ENCODE data around the gene SKIC8. TPM values are rescaled to one million over a fixed set of nuclear protein-coding genes. Genes with fewer than 3 reads are reported as not detected.

Gene SKIC8
- total RNA-seq, 1 donor from 2014 or later = 46.0 TPM

DNA sequence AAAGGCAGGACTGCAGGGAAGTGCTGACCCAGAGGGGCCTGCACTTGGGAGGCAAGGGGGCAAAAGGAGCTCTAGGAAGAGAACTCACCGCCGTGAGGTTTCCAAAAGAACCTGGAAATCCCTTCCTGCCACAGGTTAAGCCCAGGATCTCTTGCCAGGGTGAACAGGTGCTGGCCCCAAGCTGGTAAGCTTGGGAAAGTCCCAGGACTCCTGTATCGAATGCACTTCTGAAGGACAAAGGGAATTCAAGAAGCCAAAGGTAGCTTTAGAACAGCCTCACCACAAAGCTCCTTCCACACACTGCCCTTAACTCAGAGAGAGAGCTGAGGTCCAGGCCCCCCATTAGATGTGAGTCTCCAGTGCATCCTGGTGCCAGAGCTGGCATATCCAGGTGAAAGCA is 11.9 kb upstream of the SKIC8 start:
- POLR2A ChIA-PET = no interaction called here
- H3K4me1 Mint-ChIP-seq = no peaks in the 10 kb centered on the region
- TF ChIP-seq, protein P1, sequence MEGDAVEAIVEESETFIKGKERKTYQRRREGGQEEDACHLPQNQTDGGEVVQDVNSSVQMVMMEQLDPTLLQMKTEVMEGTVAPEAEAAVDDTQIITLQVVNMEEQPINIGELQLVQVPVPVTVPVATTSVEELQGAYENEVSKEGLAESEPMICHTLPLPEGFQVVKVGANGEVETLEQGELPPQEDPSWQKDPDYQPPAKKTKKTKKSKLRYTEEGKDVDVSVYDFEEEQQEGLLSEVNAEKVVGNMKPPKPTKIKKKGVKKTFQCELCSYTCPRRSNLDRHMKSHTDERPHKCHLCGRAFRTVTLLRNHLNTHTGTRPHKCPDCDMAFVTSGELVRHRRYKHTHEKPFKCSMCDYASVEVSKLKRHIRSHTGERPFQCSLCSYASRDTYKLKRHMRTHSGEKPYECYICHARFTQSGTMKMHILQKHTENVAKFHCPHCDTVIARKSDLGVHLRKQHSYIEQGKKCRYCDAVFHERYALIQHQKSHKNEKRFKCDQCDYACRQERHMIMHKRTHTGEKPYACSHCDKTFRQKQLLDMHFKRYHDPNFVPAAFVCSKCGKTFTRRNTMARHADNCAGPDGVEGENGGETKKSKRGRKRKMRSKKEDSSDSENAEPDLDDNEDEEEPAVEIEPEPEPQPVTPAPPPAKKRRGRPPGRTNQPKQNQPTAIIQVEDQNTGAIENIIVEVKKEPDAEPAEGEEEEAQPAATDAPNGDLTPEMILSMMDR (IDR thresholded peaks at IDR 0.05) = no peak
- peaks cover 9% of the 10 kb centered on the region for H3K27me3 Mint-ChIP-seq
- intact Hi-C loops (cut with micrococcal nuclease) = no loop called here
- no peak overlapping the region for H3K27ac Mint-ChIP-seq
- H3K9me3 Mint-ChIP-seq = no peaks in the 10 kb centered on the region
- ATAC-seq (ENCODE audit: low read depth) = no peak
- H3K4me3 Mint-ChIP-seq = no peak overlapping the region
- no peak for DNase-seq
- no peaks in the 10 kb centered on the region for H3K36me3 Mint-ChIP-seq (ENCODE audit: low read depth)
- CTCF ChIA-PET = no interaction called here

DNA sequence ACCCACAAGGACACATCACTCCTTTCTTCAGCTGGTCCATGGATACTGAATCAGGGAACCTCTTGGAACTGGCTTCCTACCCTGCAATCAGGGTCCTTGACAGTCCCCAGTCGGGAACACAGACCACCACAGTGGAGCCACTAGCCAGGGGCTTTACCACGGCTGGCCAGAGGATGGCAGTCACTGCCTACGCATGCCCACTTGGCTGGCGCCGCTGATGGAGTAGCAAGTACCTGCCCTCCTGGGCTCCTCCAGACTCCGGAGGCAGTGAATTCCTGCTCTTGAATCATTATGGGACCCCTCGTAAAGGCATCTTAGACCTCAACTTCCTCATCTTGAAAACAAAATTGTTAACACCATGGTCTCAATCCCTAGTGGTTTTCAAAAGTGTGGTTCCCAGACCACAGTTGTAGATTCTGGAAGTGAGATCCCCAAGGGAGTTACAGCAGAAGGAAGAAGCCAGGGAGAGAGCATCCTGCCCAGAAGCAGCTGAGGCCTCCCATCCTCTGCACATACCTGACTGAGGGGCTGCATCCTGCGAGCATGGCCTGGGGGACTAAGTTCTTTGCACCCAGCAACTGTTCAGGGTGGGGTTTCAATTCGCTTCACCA is 9.1 kb upstream of the SKIC8 start:
- H3K4me3 Mint-ChIP-seq = no peak overlapping the region
- H3K27me3 Mint-ChIP-seq = peaks cover 13% of the 10 kb centered on the region
- POLR2A ChIA-PET = no interaction called here
- DNase-seq (no peak), ATAC-seq (ENCODE audit: low read depth) (peak; percentile 61)
- CTCF ChIA-PET = no interaction called here
- no peaks in the 10 kb centered on the region for H3K36me3 Mint-ChIP-seq (ENCODE audit: low read depth)
- H3K4me1 Mint-ChIP-seq = no peaks in the 10 kb centered on the region
- H3K9me3 Mint-ChIP-seq = no peaks in the 10 kb centered on the region
- no peak overlapping the region for H3K27ac Mint-ChIP-seq
- TF ChIP-seq, protein P1 (IDR thresholded peaks at IDR 0.05) = no peak
- intact Hi-C loops (cut with micrococcal nuclease) = loop anchor here (1.0 to 2.0 kb wide), 2 partner anchors 115 to 442 kb away; no protein-coding TSS in a partner anchor

DNA sequence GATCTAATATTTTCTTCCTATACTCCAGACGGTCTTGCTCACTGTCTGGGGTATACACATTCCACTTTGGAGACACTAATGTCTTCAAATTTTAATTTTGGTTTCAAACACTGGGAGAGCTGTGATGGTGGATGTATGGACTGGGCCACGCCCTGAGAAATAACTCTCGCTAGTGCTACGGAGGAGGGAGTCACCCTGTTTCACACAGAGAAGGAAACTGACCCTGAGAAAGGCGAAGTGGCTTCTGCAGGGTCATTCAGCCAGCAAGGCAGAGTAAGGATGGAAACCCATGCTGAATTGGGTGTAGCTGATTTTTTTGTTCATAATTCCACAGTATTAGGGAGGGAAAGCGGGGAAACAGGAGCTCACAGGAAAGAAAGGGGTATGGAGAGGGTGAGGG is 8.6 kb upstream of the SKIC8 start:
- CTCF ChIA-PET = no interaction called here
- Mint-ChIP-seq H3K9me3 (no peaks in the 10 kb centered on the region), H3K27ac (no peak overlapping the region), H3K4me3 (no peak overlapping the region), H3K4me1 (no peaks in the 10 kb centered on the region), H3K27me3 (peaks cover 13% of the 10 kb centered on the region), H3K36me3 (ENCODE audit: low read depth) (no peaks in the 10 kb centered on the region)
- no peak for DNase-seq
- POLR2A ChIA-PET = interaction anchor here (0.5 kb wide), 1 partner anchor 127 kb away, joined by 6 read pairs; no protein-coding TSS in a partner anchor
- TF ChIP-seq, protein P1 (IDR thresholded peaks at IDR 0.05) = no peak
- intact Hi-C loops (cut with micrococcal nuclease) = loop anchor here (1.0 to 2.0 kb wide), 2 partner anchors 115 to 443 kb away; no protein-coding TSS in a partner anchor
- no peak for ATAC-seq (ENCODE audit: low read depth)

DNA sequence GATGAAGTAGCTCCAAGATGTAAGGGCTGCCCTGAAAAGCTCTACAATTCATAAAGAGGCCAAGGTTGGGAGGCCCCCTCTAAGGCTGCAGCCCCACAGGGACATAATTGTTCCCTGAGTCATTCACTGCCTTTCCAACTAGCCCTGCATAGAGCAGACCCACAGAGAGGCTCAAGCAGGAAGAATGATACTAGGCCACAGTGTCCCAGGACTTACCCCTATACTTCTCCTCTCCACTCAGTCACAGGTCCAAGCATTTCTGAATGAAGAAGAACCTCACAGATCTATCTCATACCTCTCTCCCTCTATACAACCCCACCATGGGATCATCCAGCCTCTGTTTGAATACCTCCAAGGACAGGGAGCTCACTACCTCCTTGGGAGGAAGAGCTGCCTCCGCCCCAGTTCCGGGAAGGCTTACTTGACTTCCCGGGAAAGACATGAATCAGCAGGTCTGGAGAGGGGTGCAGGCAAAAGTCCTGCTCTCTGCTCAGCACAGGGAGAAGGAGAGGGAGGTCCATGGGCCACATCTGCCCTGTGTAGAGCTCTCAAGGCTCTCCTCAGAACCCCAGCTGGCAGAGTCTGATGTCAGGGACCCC is 6.9 kb upstream of the SKIC8 start:
- CTCF ChIA-PET = interaction anchor here (1.1 kb wide), 1 partner anchor 114 kb away, joined by 3 read pairs; no protein-coding TSS in a partner anchor
- no peak for DNase-seq
- ATAC-seq (ENCODE audit: low read depth) = no peak
- H3K4me1 Mint-ChIP-seq = peaks cover 1% of the 10 kb centered on the region
- POLR2A ChIA-PET = no interaction called here
- no peak overlapping the region for H3K27ac Mint-ChIP-seq
- TF ChIP-seq, protein P1 (IDR thresholded peaks at IDR 0.05) = no peak
- no peaks in the 10 kb centered on the region for H3K9me3 Mint-ChIP-seq
- H3K4me3 Mint-ChIP-seq = no peak overlapping the region
- H3K36me3 Mint-ChIP-seq (ENCODE audit: low read depth) = no peaks in the 10 kb centered on the region
- intact Hi-C loops (cut with micrococcal nuclease) = no loop called here
- peaks cover 13% of the 10 kb centered on the region for H3K27me3 Mint-ChIP-seq

DNA sequence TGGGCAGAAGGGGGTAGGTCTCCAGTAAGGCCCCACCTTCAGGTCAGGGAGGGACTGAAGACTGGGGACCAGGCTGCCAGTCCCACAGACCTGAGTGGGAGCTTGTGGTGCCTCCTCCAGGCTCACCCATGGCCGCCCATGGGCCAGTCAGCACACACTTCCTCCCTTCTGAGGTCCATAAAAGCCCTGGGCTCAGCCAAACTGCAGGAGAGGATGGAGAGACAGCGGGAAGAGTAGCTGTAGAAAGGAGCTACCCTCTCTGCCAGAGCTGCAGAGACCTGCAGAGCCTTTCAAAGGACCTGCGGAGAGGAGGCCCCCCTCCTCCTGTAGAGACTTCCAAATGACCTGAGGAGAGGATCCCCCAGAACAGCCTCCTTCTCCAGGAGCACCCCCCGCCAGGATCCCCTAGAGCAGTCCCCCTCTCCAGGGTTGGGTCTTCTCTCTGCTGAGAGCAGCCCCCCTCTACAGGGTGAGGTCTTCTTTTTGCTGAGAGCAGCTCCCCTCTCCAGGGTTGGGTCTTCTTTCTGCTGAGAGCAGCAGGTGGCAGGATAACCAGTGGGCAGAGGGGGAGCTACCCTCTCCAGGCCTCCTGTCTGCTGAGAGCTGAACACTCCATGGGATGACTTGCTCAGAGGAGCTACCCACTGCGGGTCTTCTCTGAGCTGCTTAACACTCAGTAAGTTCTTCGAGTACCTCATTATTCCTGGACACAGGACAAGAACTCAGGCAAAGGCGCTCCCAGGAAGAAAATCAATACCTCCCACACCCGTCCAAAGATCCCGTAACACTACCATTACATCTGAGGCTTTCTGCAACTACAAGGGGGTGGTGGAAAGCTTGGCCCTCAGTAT is 5.0 kb upstream of the SKIC8 start:
- H3K4me1 Mint-ChIP-seq = peaks cover 4% of the 10 kb centered on the region
- peaks cover 3% of the 10 kb centered on the region for H3K36me3 Mint-ChIP-seq (ENCODE audit: low read depth)
- POLR2A ChIA-PET = interaction anchor here (0.5 kb wide), 1 partner anchor 637 kb away, joined by 4 read pairs; no protein-coding TSS in a partner anchor
- H3K27ac Mint-ChIP-seq = no peak overlapping the region
- no peak for ATAC-seq (ENCODE audit: low read depth)
- intact Hi-C loops (cut with micrococcal nuclease) = no loop called here
- no peak overlapping the region for H3K4me3 Mint-ChIP-seq
- no peak for DNase-seq
- H3K27me3 Mint-ChIP-seq = peaks cover 13% of the 10 kb centered on the region
- TF ChIP-seq, protein P1 (IDR thresholded peaks at IDR 0.05) = no peak
- CTCF ChIA-PET = no interaction called here
- H3K9me3 Mint-ChIP-seq = no peaks in the 10 kb centered on the region

Measured in activated B cell treated with CpG ODN at 0.5 μM for 24 hours (primary cell).